HCT116 (cell line): ENCODE data around the gene SLC5A6. TPM values are rescaled to one million over a fixed set of nuclear protein-coding genes. Genes with fewer than 3 reads are reported as not detected.

ENCODE experiments used
- ATAC-seq: fragments of 200-7000 bp; cut with Tn5 transposase; 2 replicates; pipeline ENCODE4 v1.9.1; 2020; ENCODE audit warnings: mild to moderate bottlenecking, moderate library complexity
- BruUV-seq: library from RNA; stranded (reverse); fragments of 400-500 nt; replicated peaks from 2 replicates; lab custom pipeline; 2021; lab: Mats Ljungman, UMichigan
- CTCF ChIA-PET: fragments of 300-600 bp; sonication (Branson Sonifier 250); formaldehyde crosslinking; loops from one replicate; lab custom pipeline; 2021; ENCODE audit warnings: antibody characterized with exemption; lab: Charles Lee
- POLR2A ChIA-PET: fragments of 300-600, 350-600 bp; sonication (Branson Sonifier 250); formaldehyde crosslinking; loops from one replicate; lab custom pipeline; 2021; ENCODE audit warnings: antibody characterized with exemption; lab: Charles Lee
- RAD21 ChIA-PET, 2 experiments: fragments of 300-600 bp; sonication (Branson Sonifier 250); formaldehyde crosslinking; loops; one replicate each; lab custom pipeline; 2023; ENCODE audit warnings: low total read pairs in 2 of 2; ENCODE audit not compliant: uncharacterized antibody in 2 of 2, unreplicated experiment in 2 of 2, low non-redundant PET in 1 of 2; lab: Charles Lee
- DNase-seq: peaks from one replicate; pipeline ENCODE4 v3.0.0-alpha.2; 2010; ENCODE audit warnings: low read depth, low spot score
- H2AFZ ChIP-seq: fragments of 200-600 bp; shearing (Covaris generic), sonication (generic); 2 replicates; pipeline ENCODE4 v1.6.1; 2017; ENCODE audit warnings: low read depth, mixed run types, mixed read lengths, antibody characterized with exemption, low read length; ENCODE audit not compliant: poor library complexity, severe bottlenecking
- H3K27ac ChIP-seq: 2 replicates; pipeline ENCODE4 v1.5.1; 2012; ENCODE audit warnings: low read depth, low read length
- H3K27me3 ChIP-seq: fragments of 200-600 bp; sonication (generic); 2 replicates; pipeline ENCODE4 v1.6.1; 2016; ENCODE audit warnings: mixed run types, low read length, mixed read lengths; ENCODE audit not compliant: insufficient read depth
- H3K36me3 ChIP-seq, 2 experiments: fragments of 200-500 bp in 1 of 2; fragments of 200-600 bp in 1 of 2; sonication (Bioruptor generic) in 1 of 2; sonication (generic) in 1 of 2; 2 replicates each; pipeline versions ENCODE4 v1.5.1 to v1.6.1; 2014 to 2016; ENCODE audit warnings: low read length in 2 of 2, inconsistent platforms in 1 of 2, mixed read lengths in 1 of 2, mixed run types in 1 of 2; ENCODE audit not compliant: insufficient read depth in 2 of 2, control insufficient read depth in 1 of 2
- H3K4me1 ChIP-seq, 2 experiments: fragments of 200-600 bp in 1 of 2; sonication (generic) in 1 of 2; 2 replicates each; pipeline versions ENCODE4 v1.5.1 to v1.6.1; 2012 to 2017; ENCODE audit warnings: low read length in 2 of 2, inconsistent platforms in 1 of 2, mild to moderate bottlenecking in 1 of 2, mixed read lengths in 1 of 2, mixed run types in 1 of 2, moderate library complexity in 1 of 2; ENCODE audit not compliant: insufficient read depth in 2 of 2, control insufficient read depth in 1 of 2
- H3K4me2 ChIP-seq: fragments of 200-600 bp; sonication (generic); 2 replicates; pipeline ENCODE4 v1.6.1; 2017; ENCODE audit warnings: mixed run types, low read length, mixed read lengths
- H3K4me3 ChIP-seq, 2 experiments: fragments of 200-600 bp in 1 of 2; sonication (generic) in 1 of 2; replicated peaks in 1 of 2; 2 replicates each; pipeline ENCODE4 v1.5.1; 2011 to 2016; ENCODE audit warnings: low read length in 2 of 2, control low read depth in 1 of 2, low read depth in 1 of 2, mild to moderate bottlenecking in 1 of 2, mixed read lengths in 1 of 2, mixed run types in 1 of 2
- H3K79me2 ChIP-seq: fragments of 200-600 bp; sonication (generic); 2 replicates; pipeline ENCODE4 v1.6.1; 2017; ENCODE audit warnings: mild to moderate bottlenecking, mixed run types, low read length, moderate library complexity, mixed read lengths; ENCODE audit not compliant: insufficient read depth
- H3K9ac ChIP-seq: fragments of 200-600 bp; sonication (generic); 2 replicates; pipeline ENCODE4 v1.6.1; 2016; ENCODE audit warnings: low read length, mixed read lengths
- H3K9me2 ChIP-seq: fragments of 200-600 bp; sonication (generic), shearing (Covaris generic); 2 replicates; pipeline ENCODE4 v1.6.1; 2017; ENCODE audit warnings: mixed run types, mild to moderate bottlenecking, moderate library complexity; ENCODE audit not compliant: insufficient read depth
- H3K9me3 ChIP-seq, 2 experiments: fragments of 200-500 bp in 1 of 2; fragments of 200-600 bp in 1 of 2; sonication (Bioruptor generic) in 1 of 2; sonication (generic) in 1 of 2; 2 replicates each; pipeline ENCODE4 v1.6.1; 2014 to 2017; ENCODE audit warnings: low read length in 2 of 2, mixed read lengths in 2 of 2, inconsistent platforms in 1 of 2, low read depth in 1 of 2, mild to moderate bottlenecking in 1 of 2, mixed run types in 1 of 2, moderate library complexity in 1 of 2; ENCODE audit not compliant: control insufficient read depth in 1 of 2, insufficient read depth in 1 of 2
- H4K20me1 ChIP-seq: fragments of 200-600 bp; sonication (generic), shearing (Covaris generic); 2 replicates; pipeline ENCODE4 v1.6.1; 2017; ENCODE audit warnings: mixed run types, mild to moderate bottlenecking, moderate library complexity; ENCODE audit not compliant: insufficient read depth
- CBX3 ChIP-seq: IDR thresholded peaks from 2 replicates; pipeline ENCODE4 v1.6.1; 2012; ENCODE audit warnings: low read depth
- CEBPB ChIP-seq: IDR thresholded peaks from 2 replicates; pipeline ENCODE4 v1.6.1; 2012; ENCODE audit warnings: low read depth
- EGR1 ChIP-seq: IDR thresholded peaks from 2 replicates; pipeline ENCODE4 v1.6.1; 2012; ENCODE audit warnings: low read depth
- ELF1 ChIP-seq: IDR thresholded peaks from 2 replicates; pipeline ENCODE4 v1.6.1; 2012; ENCODE audit warnings: low read depth, borderline replicate concordance
- EZH2 ChIP-seq: fragments of 200-600 bp; sonication (generic); IDR thresholded peaks from 2 replicates; pipeline ENCODE4 v1.6.1; 2017; ENCODE audit warnings: antibody characterized with exemption, mixed run types
- EZH2phosphoT487 ChIP-seq: fragments of 200-600 bp; IDR thresholded peaks from 2 replicates; pipeline ENCODE4 v1.6.1; 2018; ENCODE audit warnings: antibody characterized with exemption, borderline replicate concordance
- POLR2A ChIP-seq: IDR thresholded peaks from 2 replicates; pipeline ENCODE4 v1.7.0; 2011; ENCODE audit warnings: borderline replicate concordance; ENCODE audit not compliant: insufficient read depth, insufficient read length; ENCODE audit errors: extremely low read depth
- POLR2AphosphoS5 ChIP-seq: IDR thresholded peaks from 2 replicates; pipeline ENCODE4 v1.6.1; 2011; ENCODE audit warnings: mild to moderate bottlenecking, low read depth, low read length, moderate library complexity
- RAD21 ChIP-seq: IDR thresholded peaks from 2 replicates; pipeline ENCODE4 v1.6.1; 2012; ENCODE audit warnings: low read depth, mild to moderate bottlenecking
- SP1 ChIP-seq: IDR thresholded peaks from 2 replicates; pipeline ENCODE4 v1.6.1; 2012; ENCODE audit warnings: low read depth
- SRF ChIP-seq: IDR thresholded peaks from 2 replicates; pipeline ENCODE4 v1.6.1; 2012; ENCODE audit warnings: low read depth
- TCF7L2 ChIP-seq: IDR thresholded peaks from 2 replicates; pipeline ENCODE4 v1.7.0; 2011; ENCODE audit warnings: borderline replicate concordance, inconsistent platforms; ENCODE audit not compliant: insufficient read depth, insufficient read length; ENCODE audit errors: extremely low read depth
- ZFX ChIP-seq: fragments of 450-650 bp; IDR thresholded peaks from 2 replicates; pipeline ENCODE4 v1.6.1; 2017
- ZNF274 ChIP-seq: fragments of 200-500 bp; sonication (Bioruptor generic); IDR thresholded peaks from 2 replicates; pipeline ENCODE4 v1.6.1; 2014; ENCODE audit warnings: mild to moderate bottlenecking, low read depth, low read length, inconsistent platforms
- intact Hi-C: fragments of 100-400 bp; cut with micrococcal nuclease; formaldehyde crosslinking; loops from 2 replicates; pipeline ENCODE4 v1.10.0; 2022
- total RNA-seq: library from RNA; stranded (reverse); gene quantifications from one replicate; pipeline ENCODE4 v1.2.1, GENCODE V29; 2021; ENCODE audit not compliant: unreplicated experiment
- TF ChIP-seq, protein P1 (sequence below): IDR thresholded peaks from 2 replicates; pipeline ENCODE4 v1.6.1; 2011; ENCODE audit warnings: mild to moderate bottlenecking, low read length, moderate library complexity; ENCODE audit not compliant: insufficient replicate concordance; ENCODE audit errors: extremely low read depth
- TF ChIP-seq, protein P2 (sequence below): IDR thresholded peaks from 2 replicates; pipeline ENCODE4 v1.6.1; 2012; ENCODE audit warnings: low read depth
- TF ChIP-seq, protein P3 (sequence below), 3 experiments: fragments of 200-600 bp in 1 of 3; sonication (generic) in 1 of 3; IDR thresholded peaks in 2 of 3; conservative IDR thresholded peaks in 1 of 3; 2 replicates each; pipeline ENCODE4 v1.5.1; 2012 to 2017; ENCODE audit warnings: low read depth in 2 of 3, low read length in 2 of 3, antibody characterized with exemption in 1 of 3, borderline replicate concordance in 1 of 3, control low read depth in 1 of 3, mild to moderate bottlenecking in 1 of 3, mixed read lengths in 1 of 3, mixed run types in 1 of 3, moderate library complexity in 1 of 3; ENCODE audit not compliant: insufficient read depth in 1 of 3
- TF ChIP-seq, protein P4 (sequence below): IDR thresholded peaks from 2 replicates; pipeline ENCODE4 v1.6.1; 2012

SLC5A6 gene
- total RNA-seq, 1 experiment from 2014 or later, result 55.4 TPM

DNA sequence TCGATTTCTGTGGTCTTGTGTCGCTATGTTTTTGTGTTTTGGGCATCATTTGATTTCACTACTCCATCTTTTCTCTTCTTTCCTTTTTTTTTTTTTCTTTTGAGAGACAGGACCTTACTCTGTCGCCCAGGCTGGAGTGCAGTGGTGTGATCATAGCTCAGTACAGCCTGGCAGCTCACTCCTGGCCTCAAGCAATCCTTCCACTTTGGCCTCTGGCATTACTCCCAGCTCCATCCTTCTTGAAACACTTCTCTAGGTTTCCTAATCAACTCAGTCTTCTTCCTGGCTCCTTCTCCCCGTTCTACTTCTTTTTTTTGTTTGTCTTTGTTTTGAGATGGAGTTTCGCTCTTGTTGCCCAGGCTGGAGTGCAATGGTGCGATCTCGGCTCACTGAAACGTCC is 36.7 kb downstream of the SLC5A6 start:
- Histone ChIP-seq H3K9ac (no peak overlapping the region), H3K27me3 (peaks cover 16% of the 10 kb centered on the region; the same call in 1 of the 2 replicates), H3K36me3 (no peaks in the 10 kb centered on the region), H3K9me2 (no peaks in the 10 kb centered on the region), H2AFZ (no peak overlapping the region), H3K9me3 (no peaks in the 10 kb centered on the region), H3K4me2 (no peak overlapping the region), H3K4me3 (no peak overlapping the region), H3K27ac (no peak overlapping the region), H3K79me2 (no peaks in the 10 kb centered on the region), H4K20me1 (no peaks in the 10 kb centered on the region), H3K4me1 (no peaks in the 10 kb centered on the region)
- DNase-seq, result no peak
- no TSS peak for BruUV-seq
- ChIA-PET RAD21 (no interaction called here), CTCF (interaction anchor here (1.0 kb wide), 1 partner anchor 16 kb away, joined by 3 read pairs; no protein-coding TSS in a partner anchor), POLR2A (interaction anchor here (1.3 kb wide), 1 partner anchor 22 kb away, joined by 4 read pairs; no protein-coding TSS in a partner anchor)
- TF ChIP-seq CEBPB (no peak), ZFX (no peak), POLR2A (no peak), CBX3 (no peak), EZH2 (no peak), TCF7L2 (no peak), ELF1 (no peak), SP1 (no peak), POLR2AphosphoS5 (no peak), EZH2phosphoT487 (no peak), EGR1 (no peak), RAD21 (no peak), ZNF274 (no peak), SRF (no peak)
- TF ChIP-seq, protein P1, sequence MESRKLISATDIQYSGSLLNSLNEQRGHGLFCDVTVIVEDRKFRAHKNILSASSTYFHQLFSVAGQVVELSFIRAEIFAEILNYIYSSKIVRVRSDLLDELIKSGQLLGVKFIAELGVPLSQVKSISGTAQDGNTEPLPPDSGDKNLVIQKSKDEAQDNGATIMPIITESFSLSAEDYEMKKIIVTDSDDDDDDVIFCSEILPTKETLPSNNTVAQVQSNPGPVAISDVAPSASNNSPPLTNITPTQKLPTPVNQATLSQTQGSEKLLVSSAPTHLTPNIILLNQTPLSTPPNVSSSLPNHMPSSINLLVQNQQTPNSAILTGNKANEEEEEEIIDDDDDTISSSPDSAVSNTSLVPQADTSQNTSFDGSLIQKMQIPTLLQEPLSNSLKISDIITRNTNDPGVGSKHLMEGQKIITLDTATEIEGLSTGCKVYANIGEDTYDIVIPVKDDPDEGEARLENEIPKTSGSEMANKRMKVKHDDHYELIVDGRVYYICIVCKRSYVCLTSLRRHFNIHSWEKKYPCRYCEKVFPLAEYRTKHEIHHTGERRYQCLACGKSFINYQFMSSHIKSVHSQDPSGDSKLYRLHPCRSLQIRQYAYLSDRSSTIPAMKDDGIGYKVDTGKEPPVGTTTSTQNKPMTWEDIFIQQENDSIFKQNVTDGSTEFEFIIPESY, result no peak
- TF ChIP-seq, protein P2, sequence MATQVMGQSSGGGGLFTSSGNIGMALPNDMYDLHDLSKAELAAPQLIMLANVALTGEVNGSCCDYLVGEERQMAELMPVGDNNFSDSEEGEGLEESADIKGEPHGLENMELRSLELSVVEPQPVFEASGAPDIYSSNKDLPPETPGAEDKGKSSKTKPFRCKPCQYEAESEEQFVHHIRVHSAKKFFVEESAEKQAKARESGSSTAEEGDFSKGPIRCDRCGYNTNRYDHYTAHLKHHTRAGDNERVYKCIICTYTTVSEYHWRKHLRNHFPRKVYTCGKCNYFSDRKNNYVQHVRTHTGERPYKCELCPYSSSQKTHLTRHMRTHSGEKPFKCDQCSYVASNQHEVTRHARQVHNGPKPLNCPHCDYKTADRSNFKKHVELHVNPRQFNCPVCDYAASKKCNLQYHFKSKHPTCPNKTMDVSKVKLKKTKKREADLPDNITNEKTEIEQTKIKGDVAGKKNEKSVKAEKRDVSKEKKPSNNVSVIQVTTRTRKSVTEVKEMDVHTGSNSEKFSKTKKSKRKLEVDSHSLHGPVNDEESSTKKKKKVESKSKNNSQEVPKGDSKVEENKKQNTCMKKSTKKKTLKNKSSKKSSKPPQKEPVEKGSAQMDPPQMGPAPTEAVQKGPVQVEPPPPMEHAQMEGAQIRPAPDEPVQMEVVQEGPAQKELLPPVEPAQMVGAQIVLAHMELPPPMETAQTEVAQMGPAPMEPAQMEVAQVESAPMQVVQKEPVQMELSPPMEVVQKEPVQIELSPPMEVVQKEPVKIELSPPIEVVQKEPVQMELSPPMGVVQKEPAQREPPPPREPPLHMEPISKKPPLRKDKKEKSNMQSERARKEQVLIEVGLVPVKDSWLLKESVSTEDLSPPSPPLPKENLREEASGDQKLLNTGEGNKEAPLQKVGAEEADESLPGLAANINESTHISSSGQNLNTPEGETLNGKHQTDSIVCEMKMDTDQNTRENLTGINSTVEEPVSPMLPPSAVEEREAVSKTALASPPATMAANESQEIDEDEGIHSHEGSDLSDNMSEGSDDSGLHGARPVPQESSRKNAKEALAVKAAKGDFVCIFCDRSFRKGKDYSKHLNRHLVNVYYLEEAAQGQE, result no peak
- TF ChIP-seq, protein P3, sequence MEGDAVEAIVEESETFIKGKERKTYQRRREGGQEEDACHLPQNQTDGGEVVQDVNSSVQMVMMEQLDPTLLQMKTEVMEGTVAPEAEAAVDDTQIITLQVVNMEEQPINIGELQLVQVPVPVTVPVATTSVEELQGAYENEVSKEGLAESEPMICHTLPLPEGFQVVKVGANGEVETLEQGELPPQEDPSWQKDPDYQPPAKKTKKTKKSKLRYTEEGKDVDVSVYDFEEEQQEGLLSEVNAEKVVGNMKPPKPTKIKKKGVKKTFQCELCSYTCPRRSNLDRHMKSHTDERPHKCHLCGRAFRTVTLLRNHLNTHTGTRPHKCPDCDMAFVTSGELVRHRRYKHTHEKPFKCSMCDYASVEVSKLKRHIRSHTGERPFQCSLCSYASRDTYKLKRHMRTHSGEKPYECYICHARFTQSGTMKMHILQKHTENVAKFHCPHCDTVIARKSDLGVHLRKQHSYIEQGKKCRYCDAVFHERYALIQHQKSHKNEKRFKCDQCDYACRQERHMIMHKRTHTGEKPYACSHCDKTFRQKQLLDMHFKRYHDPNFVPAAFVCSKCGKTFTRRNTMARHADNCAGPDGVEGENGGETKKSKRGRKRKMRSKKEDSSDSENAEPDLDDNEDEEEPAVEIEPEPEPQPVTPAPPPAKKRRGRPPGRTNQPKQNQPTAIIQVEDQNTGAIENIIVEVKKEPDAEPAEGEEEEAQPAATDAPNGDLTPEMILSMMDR (IDR thresholded peaks at IDR 0.05 in 2 of 3, conservative IDR thresholded peaks at IDR 0.05 in 1 of 3; ENCODE audit: borderline replicate concordance in 1 of 3, insufficient read depth in 1 of 3, low read depth in 2 of 3, low read length in 2 of 3), result no peak
- TF ChIP-seq, protein P4, sequence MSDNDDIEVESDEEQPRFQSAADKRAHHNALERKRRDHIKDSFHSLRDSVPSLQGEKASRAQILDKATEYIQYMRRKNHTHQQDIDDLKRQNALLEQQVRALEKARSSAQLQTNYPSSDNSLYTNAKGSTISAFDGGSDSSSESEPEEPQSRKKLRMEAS, result no peak
- no peak for ATAC-seq
- intact Hi-C loops, result no loop called here
